Lung (tissue), 16 donors: Measurements from ENCODE around the gene C16orf96. TPM values are rescaled to one million over a fixed set of nuclear protein-coding genes. Genes with fewer than 3 reads are reported as not detected.

ENCODE experiments used
- ATAC-seq: fragments of 200-7000 bp; cut with Tn5 transposase; one replicate; pipeline ENCODE4 v1.9.1; 2020; ENCODE audit warnings: moderate number of reproducible peaks; ENCODE audit not compliant: insufficient read depth, low FRiP score
- DNase-seq, 3 donors: peaks; one replicate each; pipeline ENCODE4 v3.0.0-alpha.2; 2013 to 2017
- H3K27ac ChIP-seq, 2 donors: one replicate each; pipeline ENCODE4 v1.5.1; 2013; ENCODE audit warnings: mild to moderate bottlenecking in 2 of 2, moderate library complexity in 2 of 2, control low read depth in 1 of 2, inconsistent platforms in 1 of 2, low read depth in 1 of 2, low read length in 1 of 2
- H3K27me3 ChIP-seq, 3 donors: one replicate each; pipeline ENCODE4 v1.5.1; 2013; ENCODE audit warnings: low read length in 2 of 3; ENCODE audit not compliant: control insufficient read depth in 3 of 3, insufficient read depth in 3 of 3
- H3K36me3 ChIP-seq, 4 donors: one replicate each; pipeline ENCODE4 v1.5.1; 2013; ENCODE audit warnings: low read length in 4 of 4, mild to moderate bottlenecking in 1 of 4, moderate library complexity in 1 of 4; ENCODE audit not compliant: control insufficient read depth in 4 of 4, insufficient read depth in 4 of 4
- H3K4me1 ChIP-seq, 5 donors: one replicate each; pipeline ENCODE4 v1.5.1; 2013; ENCODE audit warnings: low read length in 5 of 5, mild to moderate bottlenecking in 2 of 5, moderate library complexity in 1 of 5; ENCODE audit not compliant: control insufficient read depth in 5 of 5, insufficient read depth in 5 of 5
- H3K4me3 ChIP-seq: one replicate; pipeline ENCODE4 v1.5.1; 2013; ENCODE audit warnings: mild to moderate bottlenecking, control low read depth, moderate library complexity
- H3K9ac ChIP-seq, 2 donors: one replicate each; pipeline ENCODE4 v1.5.1; 2013; ENCODE audit warnings: low read length in 2 of 2, control low read depth in 1 of 2; ENCODE audit not compliant: insufficient read depth in 1 of 2
- H3K9me3 ChIP-seq, 4 donors: one replicate each; pipeline ENCODE4 v1.5.1; 2013; ENCODE audit warnings: low read length in 3 of 4, mild to moderate bottlenecking in 1 of 4, moderate library complexity in 1 of 4; ENCODE audit not compliant: control insufficient read depth in 4 of 4, insufficient read depth in 3 of 4
- CTCF ChIP-seq: IDR thresholded peaks from 2 replicates; pipeline ENCODE4 v1.5.1; 2012; ENCODE audit warnings: mild to moderate bottlenecking; ENCODE audit errors: control extremely low read depth, extremely low read depth
- WGBS, 2 donors: extraction: QIAGEN DNeasy Blood & Tissue Kit; methylation state at CpG; one replicate each; pipeline ENCODE4 v1.1.7; 2013; 5-methylcytosine and 5-hydroxymethylcytosine counted together
- long read RNA-seq, 5 donors: transcript quantifications; one replicate each; lab custom pipeline, GENCODE V29; 2026
- polyA plus RNA-seq, 2 donors: library from polyadenylated mRNA; stranded (reverse); fragments of 200-250 nt; gene quantifications; one replicate each; pipeline ENCODE4 v1.2.1, GENCODE V29; 2013
- total RNA-seq, 2 donors: library from RNA; depleted of rRNA in 1 of 2; stranded (reverse); fragments of >200 nt in 1 of 2; gene quantifications; one replicate each; pipeline ENCODE4 v1.2.1, GENCODE V29; 2014 to 2021
- donor health status: control.
- donor health status: control.
- donor health status: Bipolar disorder and iron deficiency.
- donor health status: healthy.
- donor health status: DM: yes; HTN: yes; CAD: no.

Gene C16orf96
- total RNA-seq (under 1 TPM; 0.28 to 0.37 TPM), polyA plus RNA-seq (under 1 TPM; 0.03 to 0.04 TPM)
- long read RNA-seq, donor 1 = 0 reads
- long read RNA-seq, donor 2 = 0 reads
- long read RNA-seq, donor 3 = 0 reads
- long read RNA-seq, donor 4 = 0 reads
- long read RNA-seq, donor 5 = 0 reads

GRCh38 chr16:4556112-4556511 is at the start of gene C16orf96:
TSS of gene C16orf96 (plus strand) at chr16:4556340. CDS start at chr16:4556490, 150 bp downstream.
- no peaks in the 10 kb centered on the region for H3K9me3 ChIP-seq
- no peak within 1 kb of the TSS for H3K4me3 ChIP-seq
- no peak within 1 kb of the TSS for H3K27ac ChIP-seq
- H3K9ac ChIP-seq = no peak within 1 kb of the TSS
- no peaks in the 10 kb centered on the region for H3K27me3 ChIP-seq
- TF ChIP-seq CTCF = no peak
- H3K36me3 ChIP-seq = no peaks in the 10 kb centered on the region
- ATAC-seq (peak; percentile 27), DNase-seq (no peak)
- peaks cover 0 to 16% (median 0%) of the 10 kb centered on the region in 5 donors for H3K4me1 ChIP-seq
- WGBS, 2 donors = 79 to 88% methylated on average over 4 of the region's 4 CpGs

- Histone ChIP-seq H3K36me3 (peaks cover 14 to 40% (median 17%) of the 10 kb centered on the region in 4 donors), H3K4me1 (peaks cover 0 to 4% (median 0%) of the 10 kb centered on the region in 5 donors), H3K9ac (no peak overlapping the region), H3K27ac (no peak overlapping the region), H3K4me3 (no peak overlapping the region), H3K27me3 (no peaks in the 10 kb centered on the region), H3K9me3 (no peaks in the 10 kb centered on the region)
- TF ChIP-seq CTCF = peak; percentile 69
- DNase-seq (peak; percentile 62 to 86 (median 85)), ATAC-seq (peak; percentile 83)
- WGBS, 2 donors = 2 to 3% methylated on average over 3 of the region's 3 CpGs
Measured at GRCh38 chr16:4506450-4506849, 49.7 kb upstream of the C16orf96 start.

- Histone ChIP-seq H3K36me3 (peaks cover 14 to 54% (median 22%) of the 10 kb centered on the region in 4 donors), H3K27me3 (no peaks in the 10 kb centered on the region), H3K27ac (no peak overlapping the region), H3K4me1 (peaks cover 0 to 2% (median 0%) of the 10 kb centered on the region in 5 donors), H3K9ac (no peak overlapping the region), H3K9me3 (no peaks in the 10 kb centered on the region), H3K4me3 (no peak overlapping the region)
- DNase-seq = no peak
- TF ChIP-seq CTCF = no peak
- ATAC-seq = no peak
- 91 to 93% methylated on average over 17 of the region's 17 CpGs for WGBS, 2 donors
Measured at GRCh38 chr16:4507588-4508345, 48.4 kb upstream of the C16orf96 start.
